Measurements from ENCODE around the gene VAPA.

DNA sequence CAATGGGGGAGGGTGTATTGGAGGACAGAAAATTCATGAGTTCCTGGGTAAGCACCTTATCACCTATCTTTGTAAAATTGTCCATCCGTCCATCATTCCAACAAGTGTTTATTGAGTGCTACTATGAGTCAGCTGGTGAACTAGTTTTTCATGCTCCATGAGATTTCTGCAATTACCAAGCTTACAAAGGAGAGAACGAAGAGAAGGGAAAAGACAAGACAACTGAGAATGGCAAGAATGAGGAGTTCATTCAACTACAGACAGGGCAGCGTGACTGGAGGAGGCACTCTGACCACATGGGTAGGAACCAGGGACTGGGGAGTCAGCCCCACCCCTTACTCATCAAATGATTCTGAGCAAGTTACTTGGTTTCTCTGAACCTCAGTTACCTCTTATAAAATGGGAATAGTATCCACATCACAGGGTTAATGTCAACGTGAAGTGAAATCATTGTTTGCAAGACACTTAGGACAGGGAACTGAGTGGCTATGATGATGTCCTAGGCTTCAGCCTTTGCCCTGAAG is 46.7 kb upstream of the VAPA start:
- TF ChIP-seq CTCF (optimal IDR thresholded peaks at IDR 0.05 in 1 of 3, IDR thresholded peaks at IDR 0.05 in 1 of 3, conservative IDR thresholded peaks at IDR 0.05 in 1 of 3; ENCODE audit: extremely low read depth in 1 of 3, insufficient read depth in 2 of 3, low read length in 3 of 3) (no peak), EZH2 (IDR thresholded peaks at IDR 0.05; ENCODE audit: low read length) (no peak)
